ENCODE results near the gene IGF2BP2.
"Not testable (repeated sequence)": the region's sequence is repeated elsewhere in the genome, so short reads cannot be mapped to it uniquely, and the experiment has no call there.

IGF2BP2 gene

DNA sequence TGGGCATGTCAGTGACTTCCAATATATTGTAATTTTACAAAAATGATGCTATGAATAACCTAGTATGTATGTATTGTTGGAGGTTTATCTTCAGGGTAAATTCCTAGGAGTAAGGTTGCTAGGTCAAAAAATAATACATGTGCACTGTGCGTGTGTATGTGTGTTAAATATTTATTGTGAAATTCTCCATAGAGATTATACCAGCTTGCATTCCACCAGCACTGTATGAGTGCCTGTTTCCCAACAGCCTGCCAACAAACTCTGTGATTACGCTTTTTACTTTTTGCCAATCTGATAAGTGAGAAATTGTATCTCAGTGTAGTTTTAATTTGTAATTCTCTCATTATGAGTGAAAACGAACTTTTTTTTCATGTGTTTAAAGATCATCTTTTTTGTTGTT is 12.6 kb upstream of the IGF2BP2 start:
- peak; percentile 19 for DNase-seq (ENCODE audit: low spot score)

DNA sequence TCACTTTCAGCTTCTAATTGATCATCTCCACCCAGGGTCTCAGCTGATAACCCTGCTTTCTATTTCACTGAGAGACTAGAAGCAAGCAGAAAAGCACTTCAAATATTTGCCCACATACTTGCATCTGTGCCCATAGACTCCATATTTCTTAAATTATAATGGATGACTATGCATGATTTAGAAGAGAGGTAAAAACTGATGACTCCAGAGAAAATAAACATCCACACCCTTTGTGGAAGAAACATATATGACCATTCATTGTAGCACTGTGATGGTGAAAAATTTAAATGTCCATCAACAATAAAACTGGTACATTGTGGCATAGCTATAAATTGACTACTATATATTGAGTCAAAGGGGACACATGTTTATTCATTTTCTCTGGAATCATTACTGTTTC is 7.1 kb upstream of the IGF2BP2 start:
- DNase-seq (ENCODE audit: low spot score): no peak

GRCh38 chr3:185831195-185831594 is 6.4 kb upstream of the IGF2BP2 start:
- DNase-seq (ENCODE audit: low spot score): no peak

- no peak for DNase-seq (ENCODE audit: low spot score)
Observed at GRCh38 chr3:185830018-185830797, 5.4 kb upstream of the IGF2BP2 start.

- DNase-seq (ENCODE audit: low spot score): no peak
Observed at GRCh38 chr3:185828755-185829154, 3.9 kb upstream of the IGF2BP2 start.

GRCh38 chr3:185827595-185828344 is 2.9 kb upstream of the IGF2BP2 start:
- no peak for DNase-seq (ENCODE audit: low spot score)

DNA sequence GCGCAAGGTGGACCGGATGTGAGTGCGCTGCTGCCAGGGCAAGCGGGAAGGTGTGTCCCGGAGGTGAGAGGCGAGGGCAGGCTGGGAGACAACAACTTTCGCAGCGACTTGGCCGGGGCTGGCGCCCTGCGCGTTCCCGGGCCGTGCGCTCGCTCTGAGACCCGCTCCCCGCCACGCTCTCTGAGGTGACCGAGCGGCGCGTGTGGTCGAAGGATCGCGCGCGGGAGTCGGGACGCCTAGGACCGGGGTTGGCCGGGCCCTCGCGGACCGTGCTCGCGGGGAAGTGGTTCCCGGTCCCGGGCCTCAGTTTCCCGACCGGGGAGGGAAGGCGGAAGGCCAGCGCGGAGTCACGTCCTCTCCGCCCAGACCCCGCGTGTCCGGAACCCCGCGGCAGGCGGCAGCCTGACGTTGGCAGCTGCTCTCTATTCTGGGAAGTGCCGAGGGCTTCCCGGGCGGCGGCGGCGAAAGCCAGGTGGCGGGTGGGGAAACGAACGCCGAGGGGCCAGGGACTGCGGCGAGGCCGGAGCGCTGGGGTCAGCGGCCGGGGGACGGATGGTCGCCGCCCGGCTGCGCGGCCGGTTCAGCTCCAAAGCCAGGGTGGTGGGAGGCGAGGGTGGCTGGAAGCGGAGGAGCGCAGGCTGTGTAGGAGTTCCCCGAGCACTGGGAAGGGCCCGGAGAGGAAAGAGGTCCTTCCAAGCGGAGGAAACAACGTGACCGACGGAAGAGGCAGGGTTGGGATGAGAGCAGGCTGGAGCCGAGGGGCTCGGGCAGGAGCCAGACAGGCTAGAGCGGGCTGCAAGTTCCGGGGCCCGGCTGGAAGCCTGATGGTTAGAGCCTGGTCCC is 1.0 kb upstream of the IGF2BP2 start:
- DNase-seq (ENCODE audit: low spot score): peak; percentile 48

DNA sequence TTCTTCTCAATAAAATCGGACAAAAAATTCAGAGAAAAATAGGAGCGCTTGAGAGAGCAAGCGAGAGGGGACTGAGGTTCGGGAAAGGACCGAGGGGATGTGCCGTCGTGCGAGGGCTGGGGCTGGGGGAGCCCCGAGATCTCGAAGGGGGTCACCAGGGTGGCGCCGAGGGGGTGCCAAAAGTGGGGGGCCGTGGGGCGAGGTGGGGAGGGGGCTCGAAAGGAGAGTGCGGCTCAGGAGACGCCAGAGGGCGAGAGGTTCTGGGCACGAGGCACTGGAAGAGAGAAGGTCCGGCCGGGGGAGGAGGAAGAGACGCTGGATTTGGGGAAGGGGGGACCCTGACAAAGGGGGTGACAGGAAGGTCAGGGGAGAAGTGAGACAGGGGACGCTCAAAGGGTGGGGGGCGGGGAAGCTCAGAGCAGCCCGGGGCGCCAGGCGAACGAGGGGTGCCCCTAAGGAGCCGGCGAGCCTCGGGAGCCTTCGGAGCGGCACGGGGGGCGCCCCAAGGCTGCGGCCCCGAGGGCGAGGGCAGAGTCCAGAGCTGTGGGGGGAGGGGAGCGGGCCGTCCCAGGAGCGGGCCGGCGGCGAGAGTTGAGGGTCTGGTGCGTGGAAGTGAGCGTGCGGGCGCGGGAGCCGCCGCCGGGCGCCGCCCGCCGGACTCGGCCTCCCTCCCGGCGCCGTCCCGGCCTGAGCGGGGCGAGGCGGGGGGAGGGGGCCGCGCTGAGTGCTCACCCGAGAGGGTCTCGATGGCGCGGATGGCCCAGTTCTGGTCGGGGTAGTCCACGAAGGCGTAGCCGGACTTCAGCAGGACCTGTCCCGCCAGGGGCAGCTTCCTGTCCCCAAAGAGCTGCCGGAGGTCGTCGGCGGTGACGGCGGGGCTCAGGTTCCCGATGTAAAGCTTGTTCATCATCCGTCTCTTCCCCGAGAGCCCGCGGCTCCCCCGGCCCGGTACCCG is 514 bp downstream of the IGF2BP2 start:
- DNase-seq (ENCODE audit: low spot score): peak; percentile 48

DNA sequence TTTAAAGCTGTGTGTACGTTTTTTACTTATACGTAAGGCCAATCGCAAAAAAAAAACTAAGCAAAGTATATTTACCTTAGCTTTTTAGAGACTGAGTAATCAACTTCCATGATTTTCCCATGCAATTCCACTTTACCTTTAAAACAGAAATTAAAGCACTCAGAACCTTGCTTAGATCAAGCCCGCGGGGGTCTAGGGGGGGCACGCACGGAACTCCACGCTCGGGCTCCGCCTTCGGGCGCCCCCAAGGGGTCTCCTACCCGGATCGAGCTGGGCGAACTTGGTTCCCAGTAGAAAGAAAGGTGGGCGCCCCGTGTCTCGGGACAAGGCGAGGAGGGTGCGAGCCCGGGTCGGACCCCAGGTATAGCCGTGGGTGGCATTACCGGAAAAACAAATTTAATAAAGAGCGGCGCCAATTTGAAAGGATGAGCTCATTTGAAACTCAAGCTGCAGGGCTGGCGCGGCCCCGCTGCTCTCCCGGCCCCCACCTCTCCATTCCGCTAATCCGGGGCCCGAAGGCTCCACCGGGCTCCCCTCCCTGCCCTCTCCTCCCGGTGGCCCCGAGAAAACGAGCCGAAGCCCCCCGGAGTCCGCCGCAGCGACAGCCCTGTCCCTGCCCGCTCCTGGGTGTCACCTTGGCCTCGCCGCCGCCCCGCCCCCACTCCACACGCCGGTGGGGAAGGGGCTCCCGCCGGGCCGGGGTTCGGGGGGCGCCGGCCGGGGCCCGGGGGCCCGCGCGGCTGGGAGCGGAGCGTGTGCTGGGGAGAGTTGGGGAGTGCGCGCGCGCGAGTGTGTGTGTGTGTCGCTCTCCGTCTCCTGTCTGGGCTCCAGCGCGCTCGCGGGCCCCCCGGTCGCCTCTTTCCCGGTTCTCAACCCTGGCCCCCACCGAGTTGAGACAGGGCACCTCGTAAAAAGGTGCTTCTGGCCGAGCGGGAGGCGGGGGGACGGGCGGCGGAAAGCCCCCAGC is 1.5 kb downstream of the IGF2BP2 start:
- peak; percentile 72 for DNase-seq (ENCODE audit: low spot score)

DNA sequence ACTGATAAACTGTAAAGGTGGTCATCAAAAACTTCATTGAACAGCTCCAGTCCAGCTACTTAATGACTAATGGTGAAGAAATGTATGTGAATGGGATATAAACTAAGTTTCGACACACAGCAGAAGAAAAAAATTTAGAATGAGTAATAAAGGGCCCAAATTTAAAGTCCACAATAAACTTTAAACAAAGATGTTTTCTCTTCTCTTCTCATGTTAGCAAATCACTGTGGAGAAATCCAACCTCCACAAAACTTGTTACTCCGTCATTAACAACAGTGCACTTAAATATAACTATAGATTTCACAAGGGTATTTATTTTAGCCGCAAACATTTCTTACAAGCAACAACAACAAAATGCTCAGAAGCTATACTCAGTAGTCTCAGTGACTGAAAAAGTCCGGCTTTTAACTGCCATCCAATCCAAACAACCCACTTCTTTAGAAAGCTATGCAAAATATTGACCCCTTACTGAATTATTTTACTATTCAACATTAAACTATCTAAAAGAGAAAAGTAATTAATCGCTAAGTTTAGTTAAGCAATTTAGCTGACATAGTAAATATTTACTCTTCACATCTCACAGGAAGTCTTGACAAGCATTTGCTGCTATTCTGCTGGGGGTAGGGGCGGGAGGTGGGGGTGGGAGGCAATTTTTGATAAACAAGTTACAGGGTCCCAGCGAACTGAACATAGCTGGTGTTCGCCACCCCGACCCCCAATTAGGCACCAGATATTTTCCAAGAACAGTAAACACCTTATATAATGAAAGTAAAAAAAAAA is 2.4 kb downstream of the IGF2BP2 start:
- DNase-seq (ENCODE audit: low spot score): no peak

DNA sequence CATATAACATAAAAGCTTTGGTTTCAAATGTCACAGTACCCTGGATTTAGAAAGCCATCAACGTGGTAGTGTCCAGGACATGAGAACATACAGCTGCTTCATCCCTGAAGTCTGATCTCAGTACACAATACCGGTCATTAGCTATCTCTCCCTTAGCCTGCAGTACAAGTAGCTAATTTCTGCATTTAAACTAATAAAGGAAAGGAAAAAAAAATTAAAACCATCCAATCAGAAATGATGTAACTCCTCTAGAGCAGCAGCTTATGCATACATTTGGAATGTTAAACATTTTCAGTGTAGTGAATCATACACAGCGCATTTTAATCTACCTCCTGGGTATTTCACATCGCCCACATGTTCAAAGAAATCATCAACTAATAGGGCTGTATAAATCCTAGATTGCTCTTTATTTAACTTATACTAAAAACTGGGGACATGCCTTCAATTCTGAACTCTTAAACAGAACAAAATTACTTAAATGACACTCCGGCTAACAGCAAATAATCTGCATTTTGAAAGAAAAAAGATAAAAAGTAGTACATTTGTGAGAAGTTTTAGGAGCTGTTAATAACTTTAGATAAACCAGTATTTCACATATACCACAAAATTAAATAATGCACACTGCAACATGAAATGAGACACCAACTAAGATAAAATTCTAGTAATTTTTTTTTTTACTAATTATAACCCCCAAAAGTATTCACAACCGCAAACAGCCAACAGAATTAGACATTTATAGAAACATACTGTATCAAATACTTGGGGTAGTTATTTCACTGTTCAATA is 3.7 kb downstream of the IGF2BP2 start:
- DNase-seq (ENCODE audit: low spot score): peak; percentile 49

- no peak for DNase-seq (ENCODE audit: low spot score)
Observed at GRCh38 chr3:185818267-185818875, 6.5 kb downstream of the IGF2BP2 start.

GRCh38 chr3:185815391-185816282 is 9.2 kb downstream of the IGF2BP2 start:
- no peak for DNase-seq (ENCODE audit: low spot score)

DNA sequence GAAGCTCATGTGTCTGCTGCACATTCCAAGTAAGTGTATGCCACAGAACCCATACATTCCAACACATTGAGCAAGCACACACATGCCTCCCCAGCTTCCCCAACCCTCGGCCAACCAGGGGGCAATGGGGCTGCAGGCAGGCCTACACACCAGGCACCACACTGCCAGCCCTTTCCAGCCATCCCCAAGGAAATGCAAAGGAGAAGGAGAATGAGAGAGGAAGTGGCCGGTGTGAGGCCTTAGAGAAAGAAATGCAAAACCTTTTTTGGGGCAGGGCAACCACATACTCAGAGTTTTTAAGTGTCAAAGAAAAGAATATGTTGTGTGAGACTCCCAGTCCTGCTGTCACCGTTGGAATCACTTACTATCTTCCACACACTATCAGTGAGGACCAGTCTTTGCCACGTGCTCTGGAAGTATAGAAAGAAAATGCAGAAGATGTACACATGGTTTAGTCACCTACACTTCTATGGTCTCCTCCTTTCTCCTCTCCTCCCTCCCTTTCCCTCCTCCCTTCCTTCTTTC is 11.1 kb downstream of the IGF2BP2 start:
- peak; percentile 51 for DNase-seq (ENCODE audit: low spot score)

DNA sequence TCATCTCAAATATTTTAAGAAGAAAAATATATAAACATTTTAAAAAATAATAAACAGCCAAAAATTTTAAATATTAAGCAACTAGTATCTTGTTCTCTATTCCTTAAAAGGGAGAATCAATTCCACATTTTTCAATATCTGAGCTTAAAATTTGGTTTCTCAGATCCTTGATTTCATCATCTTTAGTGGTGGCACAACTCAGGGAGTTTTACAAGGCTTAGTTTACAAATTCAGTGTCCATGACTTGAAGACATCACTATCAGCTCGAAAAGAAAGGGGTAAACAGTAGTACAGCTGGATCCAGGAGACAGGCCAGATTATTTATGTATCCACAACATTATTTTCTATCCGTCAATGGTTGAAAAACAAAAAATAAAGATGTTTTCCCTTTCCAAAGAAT is 11.6 kb downstream of the IGF2BP2 start:
- peak; percentile 18 for DNase-seq (ENCODE audit: low spot score)

- DNase-seq (ENCODE audit: low spot score): peak; percentile 34
Observed at GRCh38 chr3:185807445-185808068, 17.3 kb downstream of the IGF2BP2 start.

DNA sequence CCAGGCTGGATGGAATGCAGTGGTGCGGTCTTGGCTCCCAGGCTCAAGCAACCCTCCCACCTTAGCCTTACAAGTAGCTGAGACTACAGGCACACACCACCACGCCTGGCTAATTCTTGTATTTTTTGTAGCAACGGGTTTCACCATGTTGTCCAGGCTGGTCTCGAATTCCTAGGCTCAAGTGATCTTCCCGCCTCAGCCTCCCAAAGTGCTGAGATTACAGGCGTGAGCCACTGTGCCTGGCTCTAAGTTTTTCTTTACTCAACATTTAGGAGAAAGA is 26.1 kb downstream of the IGF2BP2 start:
- not testable (repeated sequence) for DNase-seq (ENCODE audit: low spot score)
